Stimulated activated CD4-positive, alpha-beta T cell treated with anti-CD3 and anti-CD28 coated beads, Interleukin-12 subunit alpha, Interleukin-12 subunit beta, amount 100 ng/mL, for 24 hours (primary cell): ENCODE results near the gene ETV6.
A peak's percentile ranks its signal among the peaks of the same experiment; 100 is the strongest.

ENCODE experiments used
- DNase-seq, 2 experiments: peaks; one replicate each; pipeline ENCODE4 v3.0.0-alpha.2; 2020; ENCODE audit warnings: low read depth in 2 of 2

Gene ETV6

DNA sequence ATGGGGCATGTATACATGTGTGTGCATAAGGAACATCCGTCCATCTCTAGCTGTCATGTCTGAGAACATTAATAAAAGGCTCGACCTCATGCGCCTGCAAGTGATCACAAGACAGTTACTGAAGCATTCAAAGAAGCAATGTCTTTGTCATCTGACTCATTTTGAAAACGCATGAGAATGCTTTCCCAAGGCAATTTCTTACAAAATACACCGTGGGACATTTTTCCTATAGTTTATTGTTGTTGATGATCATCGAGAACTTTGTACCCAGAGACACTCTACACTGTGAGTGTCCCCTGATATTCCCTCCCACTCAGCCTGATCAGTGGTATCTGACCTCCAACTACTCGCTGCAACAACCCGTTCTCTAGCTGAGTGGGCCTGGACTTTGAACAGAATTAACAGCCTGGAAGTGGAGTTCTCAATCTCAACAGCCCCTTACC lies 68.1 kb downstream of the ETV6 start:
- no peak for DNase-seq

DNA sequence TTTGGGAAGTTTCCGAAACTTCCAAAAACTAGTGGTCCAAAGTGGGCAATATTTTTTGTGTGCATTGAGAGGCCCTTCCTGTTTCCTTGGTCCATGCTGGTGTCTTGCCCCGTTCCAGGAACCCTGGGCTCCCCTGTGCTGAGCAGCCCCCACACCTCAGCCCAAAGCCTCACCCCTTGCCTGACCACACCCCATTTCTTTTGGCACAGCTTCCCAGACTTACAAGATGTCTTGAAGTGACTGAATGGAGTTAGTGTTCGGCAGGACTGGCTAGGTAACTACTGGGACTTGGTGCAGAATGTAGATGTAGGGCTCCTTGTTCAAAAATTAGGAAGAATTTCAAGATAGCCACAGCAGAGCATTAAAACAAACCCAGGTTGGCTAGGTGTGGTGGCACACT lies 68.6 kb downstream of the ETV6 start:
- DNase-seq = no peak

DNA sequence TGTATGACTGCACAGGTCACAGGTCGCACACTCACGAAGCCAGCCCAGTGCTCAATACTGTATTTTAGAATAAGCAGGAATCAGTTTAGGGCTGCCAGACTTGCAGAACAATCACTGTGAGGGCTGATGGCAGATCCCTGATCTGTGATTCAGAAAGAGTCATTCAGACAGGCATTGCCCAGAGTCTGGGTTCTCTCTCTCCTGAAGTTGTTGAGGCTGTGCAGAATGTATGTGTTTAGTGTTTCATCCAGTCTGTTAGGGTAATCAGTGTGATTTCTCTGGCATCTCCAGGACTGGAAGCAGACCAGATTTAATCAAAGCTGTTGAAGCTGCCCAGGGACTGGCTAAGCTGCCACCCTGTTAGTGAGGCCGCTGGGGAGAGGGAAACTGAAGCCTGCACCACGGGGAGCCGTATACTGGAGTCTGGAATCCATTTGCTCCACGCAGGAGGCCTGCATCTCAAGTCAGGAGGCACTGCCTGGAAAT lies 69.3 kb downstream of the ETV6 start:
- DNase-seq = no peak

DNA sequence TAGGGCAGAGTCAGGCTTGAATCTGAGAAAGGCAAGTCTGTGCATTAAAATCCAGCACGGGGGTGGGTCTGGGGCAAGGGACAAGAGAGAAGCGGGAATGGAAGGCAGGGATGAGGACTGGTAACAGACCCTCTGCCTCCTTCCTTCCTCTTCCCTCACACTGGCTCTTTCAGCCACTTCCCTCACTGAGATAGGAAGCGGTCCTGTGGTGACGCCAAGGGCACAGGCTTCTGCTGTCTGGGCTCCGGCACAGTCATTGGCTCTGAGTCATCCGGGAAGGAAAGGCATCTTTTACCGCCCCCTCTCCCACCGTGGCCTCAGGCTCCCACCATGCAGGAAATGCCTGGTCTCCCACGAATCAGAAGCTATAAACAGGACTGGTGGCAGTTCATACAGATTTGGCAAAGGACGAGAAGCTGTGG lies 70.2 kb downstream of the ETV6 start:
- peak in 1 of 2 experiments; percentile 41 for DNase-seq

DNA sequence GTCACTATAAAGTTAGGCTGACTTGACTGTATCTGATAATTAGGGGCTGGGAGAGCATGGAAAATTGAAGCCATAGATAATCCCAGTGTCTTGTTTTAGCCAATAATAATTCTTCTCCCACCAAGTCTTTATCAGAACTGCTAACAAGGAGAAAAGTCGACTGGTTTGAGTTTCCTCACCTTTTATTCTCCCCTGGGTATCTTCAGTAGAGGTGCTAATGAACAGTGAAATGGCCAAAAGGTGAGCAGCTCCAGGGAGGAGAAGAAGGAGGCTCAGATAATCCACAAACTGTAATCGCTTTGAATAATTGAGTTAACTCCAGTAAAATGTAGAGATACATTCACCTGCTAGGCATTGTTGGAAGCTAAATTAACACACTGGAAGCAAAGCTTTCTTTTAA lies 72.6 kb downstream of the ETV6 start:
- DNase-seq = no peak

DNA sequence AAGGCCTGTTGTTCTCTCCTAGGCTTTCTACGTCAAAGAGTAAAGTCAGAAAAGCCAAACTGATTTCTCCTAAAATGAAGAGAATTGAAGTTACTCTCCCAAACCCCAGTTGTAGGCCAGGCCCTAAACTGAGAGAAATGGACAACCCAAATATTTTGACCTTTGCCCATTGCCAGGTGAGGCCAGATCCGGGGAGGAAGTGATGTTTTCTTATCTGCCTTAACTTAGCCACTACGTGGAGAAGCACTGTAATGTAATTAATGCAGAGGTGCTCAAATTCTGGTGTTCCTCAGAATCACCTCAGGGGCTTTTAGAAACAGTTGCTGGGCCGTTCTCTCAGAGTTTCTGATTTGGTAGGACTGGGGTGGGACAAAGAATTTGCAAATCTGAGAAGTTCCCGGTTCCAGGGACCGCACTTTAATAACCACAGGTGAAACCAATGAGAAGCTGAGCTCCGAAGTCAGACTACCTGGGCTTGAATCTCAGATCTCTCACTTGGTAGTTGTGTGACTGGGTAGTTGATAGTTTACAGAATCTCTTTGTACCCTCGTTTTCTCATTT lies 73.2 kb downstream of the ETV6 start:
- DNase-seq = no peak

DNA sequence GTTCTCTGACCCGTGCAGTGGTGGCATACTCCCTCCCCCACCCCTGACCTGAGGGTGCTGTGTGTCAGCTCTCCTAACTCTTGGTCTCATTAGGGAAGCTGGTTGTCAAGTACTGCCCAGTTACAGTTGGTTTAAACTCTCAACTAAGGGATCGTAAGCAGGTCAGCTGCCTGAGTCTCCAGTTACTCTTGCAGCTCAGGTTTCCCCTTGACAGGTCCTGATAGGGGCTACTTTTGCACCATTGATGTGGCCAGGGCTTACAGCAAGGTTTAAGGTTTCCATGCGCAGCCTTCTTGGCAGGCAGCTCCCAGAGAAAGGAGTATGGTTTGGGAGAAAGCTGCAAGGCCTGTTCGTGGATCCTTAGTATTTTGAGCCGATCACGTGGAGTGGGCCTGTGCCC lies 74.5 kb downstream of the ETV6 start:
- no peak for DNase-seq

DNA sequence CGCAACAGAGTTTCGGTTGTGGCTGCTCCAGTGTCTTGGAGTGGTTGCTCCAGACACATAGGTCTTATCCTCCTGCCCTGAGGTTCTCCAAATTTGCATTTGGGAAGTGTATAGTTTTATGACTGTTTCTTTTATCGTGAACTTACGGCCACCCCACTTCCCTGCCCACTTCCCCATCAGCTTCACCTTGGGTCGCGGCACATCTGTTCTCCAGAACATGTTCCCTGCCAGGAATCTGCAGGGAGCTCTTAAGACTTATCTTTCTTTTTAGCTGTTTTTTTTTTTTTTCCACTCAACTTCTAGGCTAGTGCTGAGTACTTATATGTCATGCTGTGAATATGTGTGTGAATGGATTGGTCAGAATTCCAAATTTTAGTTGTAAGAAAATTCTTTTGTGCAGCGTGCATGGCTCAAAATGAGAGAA lies 75.4 kb downstream of the ETV6 start:
- no peak for DNase-seq

DNA sequence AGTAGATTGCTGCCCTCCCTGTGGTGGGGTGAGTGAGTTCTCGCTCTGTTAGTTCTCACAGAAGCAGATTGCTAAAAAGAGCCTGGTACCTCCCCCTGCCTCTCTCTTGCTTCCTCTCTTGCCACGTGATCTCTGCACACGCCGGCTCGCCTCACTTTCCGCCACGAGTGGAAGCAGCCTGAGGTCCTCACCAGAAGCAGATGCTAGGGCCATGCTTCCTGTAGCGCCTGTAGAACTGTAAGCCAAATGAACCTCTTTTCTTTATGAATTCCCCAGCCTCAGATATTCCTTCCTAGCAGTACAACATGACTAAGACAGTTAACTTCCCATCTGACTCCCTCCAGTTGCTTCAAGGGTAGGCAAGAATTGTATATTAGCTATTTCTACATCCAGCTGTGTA lies 76.2 kb downstream of the ETV6 start:
- no peak for DNase-seq

DNA sequence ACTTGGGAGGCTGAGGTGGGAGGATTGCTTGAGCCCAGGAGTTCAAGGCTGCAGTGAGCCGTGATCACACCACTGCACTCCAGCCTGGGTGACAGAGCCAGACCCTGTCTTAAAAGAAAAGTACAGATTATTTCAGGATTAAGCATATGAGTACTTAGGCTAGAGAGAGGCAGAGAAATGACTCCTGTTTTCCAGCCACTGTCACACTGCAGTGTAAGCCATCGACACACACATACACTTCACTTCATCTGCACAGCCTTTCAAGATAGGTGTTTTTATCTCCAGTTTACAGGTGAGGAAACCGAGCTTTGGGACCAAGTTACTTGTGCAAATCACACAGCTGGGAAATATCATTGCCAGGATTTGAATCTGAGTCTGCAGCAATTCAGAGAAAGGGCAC lies 77.2 kb downstream of the ETV6 start:
- no peak for DNase-seq

DNA sequence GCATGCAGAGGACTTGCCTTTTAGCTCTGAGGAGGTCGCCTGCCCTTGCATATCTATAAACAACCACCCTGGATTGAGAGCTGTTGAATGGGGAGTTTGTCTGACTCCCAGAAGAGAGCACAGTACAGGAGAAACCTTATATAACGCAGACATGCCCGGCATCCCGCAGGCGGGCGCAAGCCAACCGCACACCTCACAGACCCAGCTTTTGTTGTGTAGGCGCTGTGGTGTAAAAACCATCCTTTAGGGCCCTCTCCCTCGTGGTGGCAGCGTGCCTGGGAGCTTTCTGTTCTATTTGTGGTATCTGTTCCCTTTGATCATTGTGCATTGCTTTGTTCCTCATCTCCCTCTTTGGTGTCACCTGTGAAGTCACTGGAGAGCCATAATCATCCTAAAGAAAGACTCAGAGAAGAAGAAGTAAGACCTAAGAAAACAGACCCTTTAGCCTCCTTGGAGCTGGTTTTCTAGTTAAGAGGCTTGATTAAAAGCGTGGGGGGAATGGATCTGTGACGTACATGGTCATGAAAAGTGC lies 77.7 kb downstream of the ETV6 start:
- DNase-seq = peak; percentile 32 to 54

DNA sequence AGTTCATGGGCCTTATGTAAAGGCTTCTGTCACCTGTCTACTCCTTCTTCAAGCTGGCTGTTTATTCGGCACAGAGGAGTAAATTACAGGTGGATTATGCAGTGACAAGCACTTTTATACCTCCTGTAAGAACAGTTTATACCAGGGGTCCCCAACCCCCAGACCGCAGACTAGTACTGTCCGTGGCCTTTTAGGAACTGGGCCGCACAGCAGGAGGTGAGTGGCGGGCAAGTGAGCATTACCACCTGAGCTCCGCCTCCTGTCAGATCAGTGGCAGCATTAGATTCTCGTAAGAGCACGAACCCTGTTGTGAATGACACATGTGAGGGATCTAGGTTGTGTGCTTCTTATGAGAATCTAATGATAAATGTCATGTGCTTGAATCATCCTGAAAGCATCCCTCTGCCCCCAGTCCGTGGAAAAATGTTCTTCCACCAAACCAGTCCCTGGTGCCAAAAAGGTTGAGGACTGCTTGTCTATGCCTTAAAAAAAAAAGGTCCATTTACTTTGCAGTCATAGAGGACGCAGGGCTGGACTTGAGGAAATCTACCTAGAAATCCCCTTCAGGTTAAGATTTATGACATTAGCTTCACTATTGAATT lies 78.8 kb downstream of the ETV6 start:
- no peak for DNase-seq

DNA sequence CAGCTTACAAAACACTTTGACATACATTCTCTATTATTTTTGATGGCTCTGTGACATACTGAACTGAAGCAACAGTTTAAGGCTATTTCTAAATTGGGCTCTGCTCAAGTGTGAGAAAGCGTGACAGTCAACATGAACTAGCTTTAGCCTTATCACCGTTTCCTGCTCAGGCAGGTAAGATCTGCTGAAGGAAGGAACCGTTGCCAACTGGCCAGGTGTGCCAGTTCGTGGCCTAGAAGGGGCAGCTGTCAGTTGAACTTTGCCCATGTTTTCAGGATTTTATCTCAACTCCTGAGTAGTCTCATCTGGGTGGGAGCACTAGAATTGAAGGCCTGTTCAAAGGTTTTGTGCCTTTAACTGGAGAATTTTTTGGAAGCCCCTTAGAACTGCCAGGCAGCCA lies 79.5 kb downstream of the ETV6 start:
- DNase-seq = no peak

DNA sequence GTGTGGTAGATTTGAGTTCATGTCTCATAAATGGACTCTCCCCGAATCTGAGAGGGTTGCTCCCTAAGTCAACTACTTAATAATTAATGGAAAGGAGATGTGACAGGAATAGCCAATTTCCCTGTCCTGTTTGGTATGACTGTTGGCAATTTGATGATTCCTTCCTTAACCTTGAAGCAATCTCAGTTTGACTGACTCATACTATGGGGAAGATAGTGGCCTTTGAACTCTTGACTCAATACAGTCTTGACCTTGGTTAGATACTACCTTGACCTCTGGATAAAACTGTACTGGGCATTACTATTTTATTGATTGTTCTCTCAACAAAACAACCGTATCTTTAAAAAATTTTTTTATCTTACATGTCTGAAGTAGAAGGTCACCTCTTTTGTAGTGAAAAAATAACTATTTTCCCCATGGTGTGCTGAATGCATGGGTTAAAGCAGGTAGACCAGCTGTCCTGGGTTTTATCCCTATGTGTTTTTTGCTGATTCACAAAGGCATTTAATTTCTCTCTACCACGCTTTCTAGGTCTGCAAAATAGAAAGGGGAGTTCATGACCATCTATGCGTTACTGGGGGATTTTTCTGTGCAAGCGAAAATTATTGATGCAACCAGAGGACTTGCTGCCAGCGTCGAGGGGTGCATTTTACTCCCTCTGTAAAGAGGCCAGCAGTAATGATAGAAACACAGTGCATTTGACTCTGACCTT lies 80.1 kb downstream of the ETV6 start:
- no peak for DNase-seq

DNA sequence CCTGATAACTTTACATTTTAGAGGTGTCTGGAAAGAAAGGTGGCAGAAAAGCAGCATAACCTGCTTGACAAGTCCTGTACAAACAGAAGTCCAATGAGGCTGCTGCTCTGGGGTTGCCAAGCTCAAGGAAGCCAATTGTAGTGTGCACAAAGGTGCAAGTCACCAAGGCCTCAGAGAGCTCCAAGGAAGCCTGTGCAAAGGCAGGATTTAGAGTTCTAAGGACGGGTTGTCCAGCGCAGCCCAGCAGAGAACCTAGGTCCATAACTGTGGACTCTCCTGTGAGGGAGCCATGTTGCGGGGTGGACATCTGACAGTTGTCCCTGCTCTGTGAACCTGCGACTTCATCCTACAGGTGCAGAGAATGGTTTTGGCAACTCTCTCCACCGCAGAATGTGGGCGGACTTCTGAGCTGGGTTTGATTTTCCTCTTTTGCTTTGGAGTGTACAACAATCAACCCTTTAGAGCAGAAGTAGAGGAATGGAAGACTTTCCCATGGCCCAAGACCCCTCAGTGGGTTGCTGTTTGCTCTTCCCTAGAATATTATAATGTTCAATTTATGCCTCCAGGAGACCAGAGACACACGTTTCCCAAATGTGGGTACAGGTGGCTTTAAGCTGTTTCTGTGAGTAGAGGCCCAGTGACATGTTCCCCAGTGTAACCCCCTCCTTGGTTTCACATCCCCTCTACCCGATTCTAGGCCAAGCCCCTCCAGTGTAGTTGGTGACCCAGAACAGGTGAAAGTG lies 81.0 kb downstream of the ETV6 start:
- DNase-seq = no peak

DNA sequence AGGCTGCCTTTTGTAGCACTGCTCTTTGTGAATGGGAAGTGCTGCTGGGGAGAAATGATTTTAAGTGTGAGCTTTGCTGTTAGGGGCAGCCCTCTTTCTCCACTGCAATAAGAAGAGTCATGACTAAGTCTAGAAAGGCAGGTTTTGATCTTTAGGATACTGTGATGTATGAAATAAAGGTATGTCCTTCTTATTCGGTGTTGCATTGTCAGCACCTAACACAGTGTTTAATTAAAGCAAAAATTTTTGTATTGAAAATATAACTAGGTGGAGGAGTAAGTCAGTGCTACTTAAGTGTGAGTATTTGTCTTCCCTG lies 81.5 kb downstream of the ETV6 start:
- DNase-seq = no peak

DNA sequence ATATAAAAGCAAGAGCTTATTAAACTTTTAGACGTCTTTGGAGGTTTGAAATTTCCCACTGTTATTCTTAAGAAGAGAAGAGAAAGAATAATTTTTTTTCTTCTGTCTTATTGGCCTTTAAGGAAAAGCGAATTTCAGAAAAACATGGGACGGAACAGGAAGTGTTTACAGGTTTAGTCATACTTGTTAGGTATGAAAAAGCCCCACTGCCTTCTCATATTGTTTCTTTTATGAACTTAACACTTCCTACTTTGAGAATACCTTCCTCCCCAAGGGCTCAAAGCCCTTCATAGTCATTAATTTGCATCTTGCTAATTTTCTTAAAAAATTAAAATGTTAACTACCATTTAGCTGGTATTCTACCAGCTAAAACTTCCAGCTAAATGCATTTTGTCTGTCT lies 82.0 kb downstream of the ETV6 start:
- DNase-seq = no peak

DNA sequence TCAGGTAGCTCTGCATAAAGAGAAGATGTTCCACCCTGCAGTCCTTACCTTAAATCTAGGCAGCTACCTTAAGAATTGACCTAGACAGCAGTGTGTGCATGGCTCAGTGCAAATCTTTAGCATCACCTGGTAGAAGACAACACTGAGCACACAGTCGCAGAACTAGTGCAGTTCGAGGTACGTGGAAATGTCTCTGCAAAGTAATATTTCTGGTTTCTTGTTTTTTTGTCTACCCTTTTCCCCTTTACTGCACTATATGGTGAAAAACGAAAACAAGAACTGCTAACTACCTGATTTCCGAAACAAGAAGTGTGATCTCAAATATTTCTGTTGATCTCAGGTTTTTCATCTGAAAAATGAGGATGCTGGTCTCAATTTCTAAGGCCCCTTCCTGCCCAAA lies 82.5 kb downstream of the ETV6 start:
- no peak for DNase-seq

DNA sequence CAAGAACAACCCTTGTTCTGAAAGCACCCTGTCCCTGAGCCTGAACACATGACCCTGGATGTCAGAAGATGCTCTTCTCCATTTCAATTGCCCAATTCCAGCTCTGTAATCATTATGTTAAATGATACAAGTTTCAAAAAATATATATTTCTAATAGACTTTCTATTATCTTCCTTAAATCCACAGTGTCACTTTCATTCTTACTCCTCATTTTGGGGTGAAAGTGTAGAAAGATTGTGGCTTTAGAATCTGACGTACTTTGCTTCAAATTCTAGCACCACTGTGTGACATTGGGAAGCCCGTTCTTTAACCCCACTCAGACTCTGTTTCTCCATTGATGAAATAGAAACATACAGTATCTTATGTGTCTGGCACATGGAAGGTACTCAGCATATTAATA lies 83.2 kb downstream of the ETV6 start:
- DNase-seq = no peak

DNA sequence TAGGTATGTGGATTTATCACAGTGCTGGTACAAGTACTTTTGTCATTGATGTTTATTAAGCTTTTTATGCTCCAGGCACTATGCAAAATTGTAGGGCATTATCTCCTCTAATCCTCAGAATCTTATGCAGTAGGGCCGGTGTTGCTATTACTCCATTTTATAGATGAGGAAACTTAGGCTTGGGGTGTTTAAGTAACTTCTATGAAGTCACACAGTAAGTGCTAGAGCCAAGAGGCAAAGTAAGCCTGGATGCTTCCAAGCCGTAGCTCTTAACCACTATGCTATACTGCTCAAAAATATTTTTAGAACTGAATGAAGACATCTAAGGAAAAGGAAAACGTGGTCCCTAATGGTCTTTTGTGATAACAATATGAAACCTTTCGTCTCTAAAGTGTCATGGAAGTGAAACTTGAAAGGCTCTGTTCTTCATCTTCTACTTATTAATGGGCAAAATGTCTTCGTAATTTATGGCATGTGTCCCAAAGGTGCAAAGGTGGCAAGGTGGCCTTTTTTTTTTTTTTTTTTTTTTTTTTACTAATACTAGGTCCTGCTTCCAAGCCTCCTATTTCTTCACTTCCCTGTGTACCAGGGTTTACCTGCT lies 85.2 kb downstream of the ETV6 start:
- DNase-seq = no peak

DNA sequence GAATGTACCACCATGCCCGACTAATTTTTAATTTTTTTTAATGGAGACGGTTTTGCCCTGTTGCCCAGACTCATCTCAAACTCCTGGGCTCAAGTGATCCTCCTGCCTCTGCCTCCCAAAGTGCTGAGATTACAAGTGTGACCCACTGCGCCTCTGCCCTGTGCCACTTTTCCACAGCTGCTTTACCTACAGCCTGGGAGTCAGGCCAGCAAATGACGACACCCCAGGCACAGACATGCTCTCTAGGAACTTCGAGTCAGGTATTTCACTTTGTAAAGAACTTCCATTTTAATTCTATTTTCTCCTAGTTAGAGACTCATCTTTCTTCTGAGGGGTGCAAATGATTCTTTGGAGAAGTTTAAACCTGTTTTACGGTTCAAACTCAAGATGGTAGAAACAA lies 89.0 kb downstream of the ETV6 start:
- no peak for DNase-seq

DNA sequence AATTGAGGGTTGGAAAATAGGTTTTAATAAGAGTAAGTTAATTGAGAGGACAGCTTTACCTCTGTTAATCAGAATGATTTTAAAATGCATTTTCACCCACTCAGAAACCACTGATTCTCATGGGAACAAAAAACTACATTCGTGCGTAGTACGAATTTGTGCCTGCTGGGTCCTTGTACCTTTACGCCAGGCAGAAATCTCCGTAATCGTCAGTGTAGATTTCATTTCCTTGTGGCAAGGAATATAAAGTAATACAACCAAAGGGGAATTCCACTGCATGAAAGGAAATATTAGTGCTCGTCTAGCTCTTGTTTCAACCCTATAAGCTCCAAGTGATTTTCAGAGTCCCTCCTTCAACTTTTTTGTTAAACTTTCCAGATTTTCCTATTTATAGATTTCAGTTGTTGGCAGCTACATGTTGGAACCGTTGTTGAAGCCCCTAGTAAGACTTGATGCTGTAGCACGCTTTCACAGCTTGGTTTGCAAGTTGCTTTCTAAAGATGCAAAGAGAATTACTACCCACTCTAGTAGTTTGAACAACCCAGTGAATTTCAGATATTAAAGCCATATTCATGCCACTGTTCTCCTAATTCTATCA lies 90.6 kb downstream of the ETV6 start:
- DNase-seq = no peak
